ENCODE data around the gene MRPL45.

Gene MRPL45

DNA sequence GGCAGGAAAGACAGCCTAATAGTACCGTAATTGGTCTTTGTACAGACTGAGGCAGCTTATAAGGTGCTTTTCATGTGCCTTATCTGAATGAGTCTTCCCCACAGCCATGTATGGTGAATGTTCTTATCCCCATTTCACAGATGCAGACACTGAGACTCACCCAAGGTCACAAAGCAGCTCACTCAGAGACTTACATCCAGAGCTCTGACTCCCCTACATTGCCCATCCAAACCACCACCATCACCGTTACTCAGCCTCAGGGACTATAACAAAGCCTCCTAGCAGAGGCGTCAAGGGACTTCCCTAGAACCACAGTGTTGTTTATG lies 47.4 kb downstream of the MRPL45 start:
- DNase-seq (ENCODE audit: low read depth in 1 of 2, low spot score in 1 of 2), result no peak

GRCh38 chr17:38345743-38346142 lies 48.8 kb downstream of the MRPL45 start:
- no peak for DNase-seq (ENCODE audit: low read depth in 1 of 2, low spot score in 1 of 2)

- DNase-seq (ENCODE audit: low read depth in 1 of 2, low spot score in 1 of 2), result peak; percentile 67 to 72
Observed at GRCh38 chr17:38349097-38349730, 52.2 kb downstream of the MRPL45 start.

GRCh38 chr17:38350035-38350434 lies 53.1 kb downstream of the MRPL45 start:
- no peak for DNase-seq (ENCODE audit: low read depth in 1 of 2, low spot score in 1 of 2)

- DNase-seq (ENCODE audit: low read depth in 1 of 2, low spot score in 1 of 2), result peak; percentile 88 to 89
Observed at GRCh38 chr17:38351412-38352222, 54.6 kb downstream of the MRPL45 start, which contains the start of gene SOCS7. Gene SOCS7 (plus strand): TSS chr17:38351844. CDS start chr17:38352053, 209 bp downstream.

DNA sequence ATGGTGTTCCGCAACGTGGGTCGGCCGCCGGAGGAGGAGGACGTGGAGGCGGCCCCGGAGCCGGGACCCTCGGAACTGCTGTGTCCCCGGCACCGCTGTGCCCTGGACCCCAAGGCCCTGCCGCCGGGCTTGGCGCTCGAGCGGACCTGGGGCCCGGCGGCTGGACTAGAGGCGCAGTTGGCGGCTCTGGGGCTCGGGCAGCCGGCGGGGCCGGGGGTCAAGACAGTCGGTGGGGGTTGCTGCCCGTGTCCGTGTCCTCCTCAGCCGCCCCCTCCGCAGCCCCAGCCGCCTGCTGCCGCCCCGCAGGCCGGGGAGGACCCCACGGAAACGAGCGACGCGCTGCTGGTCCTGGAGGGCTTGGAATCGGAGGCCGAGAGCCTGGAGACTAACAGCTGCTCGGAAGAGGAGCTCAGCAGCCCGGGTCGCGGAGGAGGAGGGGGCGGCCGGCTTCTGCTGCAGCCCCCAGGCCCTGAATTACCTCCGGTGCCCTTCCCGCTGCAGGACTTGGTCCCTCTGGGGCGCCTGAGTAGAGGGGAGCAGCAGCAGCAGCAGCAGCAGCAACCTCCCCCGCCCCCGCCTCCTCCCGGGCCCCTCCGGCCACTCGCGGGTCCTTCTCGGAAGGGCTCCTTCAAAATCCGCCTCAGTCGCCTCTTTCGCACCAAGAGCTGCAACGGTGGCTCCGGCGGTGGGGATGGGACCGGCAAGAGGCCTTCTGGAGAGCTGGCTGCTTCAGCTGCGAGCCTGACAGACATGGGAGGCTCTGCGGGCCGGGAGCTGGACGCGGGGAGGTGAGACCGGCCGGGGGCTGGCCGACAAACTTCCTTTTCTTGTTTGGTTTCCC lies 55.5 kb downstream of the MRPL45 start:
- no peak for DNase-seq (ENCODE audit: low read depth in 1 of 2, low spot score in 1 of 2)

- DNase-seq (ENCODE audit: low read depth in 1 of 2, low spot score in 1 of 2), result no peak
Observed at GRCh38 chr17:38353086-38353604, 56.2 kb downstream of the MRPL45 start.

DNA sequence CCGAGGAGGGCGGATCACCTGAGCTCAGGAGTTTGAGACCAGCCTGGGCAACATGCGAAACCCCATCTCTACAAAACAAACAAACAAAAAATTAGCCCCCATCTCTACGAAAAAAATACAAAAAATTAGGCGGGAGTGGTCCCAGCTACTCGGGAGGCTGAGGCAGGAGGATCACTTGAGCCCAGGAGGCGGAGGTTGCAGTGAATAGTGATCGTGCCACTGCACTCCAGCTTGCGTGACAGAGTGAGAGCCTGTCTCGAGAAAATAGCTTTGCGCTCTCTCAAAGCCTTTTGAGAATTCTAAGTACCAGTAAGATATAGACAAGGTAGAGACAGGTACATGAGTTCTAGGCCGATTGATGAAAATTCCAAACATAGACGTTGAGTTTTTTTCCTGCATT lies 56.7 kb downstream of the MRPL45 start:
- no peak for DNase-seq (ENCODE audit: low read depth in 1 of 2, low spot score in 1 of 2)

DNA sequence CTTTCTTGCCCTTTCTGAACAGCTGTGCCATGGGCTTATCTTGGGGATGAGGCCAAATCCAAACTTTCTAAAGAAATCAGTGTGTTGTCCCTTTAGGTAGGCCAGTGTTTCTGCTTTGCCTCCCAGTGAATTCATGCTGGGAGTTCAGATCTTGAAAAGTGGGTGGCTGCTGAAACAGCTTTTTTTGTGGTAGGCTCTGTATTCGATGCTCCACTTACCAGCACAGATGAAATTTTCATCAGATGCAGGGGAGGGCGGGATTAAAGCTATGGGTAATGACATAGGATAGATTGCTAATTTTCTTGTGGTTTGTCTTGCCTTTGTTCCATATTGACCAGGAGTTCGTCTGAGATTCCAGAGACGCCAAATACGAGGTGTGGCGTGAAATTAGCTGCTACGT lies 57.5 kb downstream of the MRPL45 start:
- no peak for DNase-seq (ENCODE audit: low read depth in 1 of 2, low spot score in 1 of 2)

GRCh38 chr17:38355251-38355650 lies 58.3 kb downstream of the MRPL45 start:
- DNase-seq (ENCODE audit: low read depth in 1 of 2, low spot score in 1 of 2), result no peak

DNA sequence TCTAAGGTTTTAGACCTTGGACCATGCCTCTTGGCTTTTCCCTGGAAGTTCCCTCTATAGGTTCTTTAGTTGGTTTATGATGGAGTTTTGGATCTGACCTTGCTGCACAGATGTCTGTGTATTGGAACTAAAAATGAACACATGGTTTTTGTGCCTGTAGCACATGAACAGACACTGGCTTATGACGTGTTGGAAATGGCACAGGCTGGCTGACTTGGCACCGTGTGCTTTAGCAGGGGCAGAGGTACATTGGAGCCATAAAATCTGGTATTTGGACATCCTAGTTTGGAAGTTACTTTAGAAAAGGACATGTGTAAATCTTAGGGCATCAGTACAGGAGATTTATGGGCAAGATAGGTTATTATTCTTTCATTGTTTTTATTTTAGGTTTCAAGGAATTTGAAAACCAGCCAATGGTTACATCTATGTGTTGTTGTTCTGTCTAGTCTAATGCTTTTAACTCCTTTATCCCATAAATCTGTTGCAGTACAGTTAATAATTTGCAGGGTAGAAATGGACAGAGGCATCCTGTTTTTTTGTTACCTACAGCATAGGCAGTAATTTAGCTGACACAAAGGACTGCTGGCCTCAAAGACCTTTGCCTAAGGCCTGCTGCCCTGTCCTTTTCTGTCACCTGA lies 60.6 kb downstream of the MRPL45 start:
- no peak for DNase-seq (ENCODE audit: low read depth in 1 of 2, low spot score in 1 of 2)

- DNase-seq (ENCODE audit: low read depth in 1 of 2, low spot score in 1 of 2), result no peak
Observed at GRCh38 chr17:38358586-38359513, 61.9 kb downstream of the MRPL45 start.

DNA sequence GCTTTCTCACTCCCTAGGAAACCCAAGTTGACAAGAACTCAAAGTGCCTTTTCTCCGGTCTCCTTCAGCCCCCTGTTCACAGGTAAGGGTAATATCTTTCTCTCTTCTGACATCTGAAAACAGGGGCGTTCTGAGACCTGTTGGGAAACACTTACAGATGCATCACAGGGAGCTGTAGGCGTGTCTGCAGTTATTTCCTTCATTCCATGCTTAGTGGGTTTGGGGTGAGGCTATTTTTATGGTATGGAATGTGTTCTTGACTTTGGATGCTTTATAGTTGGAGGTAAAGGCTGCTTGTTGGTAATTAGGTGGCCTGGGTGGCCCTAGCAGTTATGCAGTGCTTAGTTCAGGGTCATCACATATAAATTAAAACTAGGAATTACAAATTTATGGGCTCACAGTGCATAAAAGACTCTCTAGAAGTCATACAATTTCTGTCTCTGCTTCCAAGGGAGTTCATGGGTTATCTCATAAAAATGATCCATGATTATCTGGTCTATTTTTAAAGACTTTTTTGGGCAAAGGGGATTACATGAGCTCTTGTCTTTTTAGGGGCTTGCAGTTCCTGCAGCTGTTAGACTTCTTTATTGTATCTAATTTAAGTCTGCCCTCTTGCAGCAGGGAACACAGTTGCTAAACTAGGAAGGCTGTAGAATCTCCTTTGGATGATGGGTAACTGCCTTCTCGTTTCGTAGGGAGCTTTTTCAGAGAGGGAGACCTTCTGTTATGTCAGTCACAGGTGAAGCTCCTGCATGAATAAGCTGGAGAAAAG lies 64.9 kb downstream of the MRPL45 start:
- no peak for DNase-seq (ENCODE audit: low read depth in 1 of 2, low spot score in 1 of 2)

- DNase-seq (ENCODE audit: low read depth in 1 of 2, low spot score in 1 of 2), result no peak
Observed at GRCh38 chr17:38363016-38363415, 66.0 kb downstream of the MRPL45 start.

DNA sequence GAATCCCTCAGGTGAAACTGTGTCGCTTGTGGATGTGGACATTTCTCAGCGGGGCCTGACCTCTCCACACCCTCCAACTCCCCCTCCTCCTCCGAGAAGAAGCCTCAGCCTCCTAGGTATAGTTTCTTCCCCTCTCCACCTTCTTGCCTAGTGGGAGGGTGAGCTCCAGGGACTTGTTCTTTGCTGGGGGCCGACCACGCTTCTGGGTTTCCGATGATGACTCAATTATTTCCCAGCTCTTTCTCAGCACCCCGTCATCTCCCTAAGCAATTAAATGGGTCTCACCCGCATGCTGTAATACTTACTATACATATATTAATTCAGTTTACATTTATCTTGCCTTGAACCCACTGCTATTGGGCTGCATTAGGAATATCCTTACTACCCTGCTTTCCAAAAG lies 67.8 kb downstream of the MRPL45 start:
- no peak for DNase-seq (ENCODE audit: low read depth in 1 of 2, low spot score in 1 of 2)

- no peak for DNase-seq (ENCODE audit: low read depth in 1 of 2, low spot score in 1 of 2)
Observed at GRCh38 chr17:38369124-38369886, 72.3 kb downstream of the MRPL45 start.

Data from activated T-helper 1 cell treated with anti-CD3 and anti-CD28 coated beads, Interleukin-2, amount 50 U/mL, for 16 hours (primary cell).